IMR-90 (cell line): Measurements from ENCODE around the gene USP32. TPM values are rescaled to one million over a fixed set of nuclear protein-coding genes. Genes with fewer than 3 reads are reported as not detected.

Experiments used
- ATAC-seq: fragments of 200-7000 bp; cut with Tn5 transposase; 2 replicates; pipeline ENCODE4 v1.9.1; 2020; ENCODE audit warnings: low read depth, mild to moderate bottlenecking, moderate library complexity
- BruUV-seq: library from RNA; stranded (reverse); fragments of 400-500 nt; replicated peaks from 2 replicates; lab custom pipeline; 2021; lab: Mats Ljungman, UMichigan
- CTCF ChIA-PET: fragments of 300-600 bp; formaldehyde crosslinking; extraction: SDS; loops from one replicate; lab custom pipeline; 2021; ENCODE audit warnings: antibody characterized with exemption; lab: Yijun Ruan, JAX
- POLR2A ChIA-PET: fragments of 300-600 bp; sonication (Branson Sonifier 250); formaldehyde crosslinking; loops from one replicate; lab custom pipeline; 2022; ENCODE audit warnings: antibody characterized with exemption; ENCODE audit not compliant: unreplicated experiment; lab: Charles Lee
- DNase-seq: peaks from one replicate; pipeline ENCODE4 v3.0.0; 2013
- H2AFZ ChIP-seq: replicated peaks from 2 replicates; pipeline ENCODE3; 2013; ENCODE audit warnings: low read length, mild to moderate bottlenecking; ENCODE audit not compliant: poor library complexity
- H2AK5ac ChIP-seq: 2 replicates; pipeline ENCODE4 v1.6.1; 2013; ENCODE audit warnings: low read depth, low read length, inconsistent platforms
- H2AK9ac ChIP-seq: replicated peaks from 2 replicates; pipeline ENCODE3; 2013; ENCODE audit warnings: mild to moderate bottlenecking, low read depth, low read length, moderate library complexity; ENCODE audit not compliant: poor library complexity
- H2BK120ac ChIP-seq: 2 replicates; pipeline ENCODE4 v1.6.1; 2013; ENCODE audit warnings: low read depth, low read length, inconsistent platforms
- H2BK15ac ChIP-seq: 3 replicates; pipeline ENCODE4 v1.6.1; 2013; ENCODE audit warnings: low read depth, low read length, inconsistent platforms
- H2BK20ac ChIP-seq: 2 replicates; pipeline ENCODE4 v1.6.1; 2013; ENCODE audit warnings: low read depth, mild to moderate bottlenecking, inconsistent platforms, low read length, moderate library complexity
- H2BK5ac ChIP-seq: 2 replicates; pipeline ENCODE4 v1.6.1; 2013; ENCODE audit warnings: mild to moderate bottlenecking, low read depth, low read length, inconsistent platforms; ENCODE audit not compliant: poor library complexity, severe bottlenecking
- H3K14ac ChIP-seq: replicated peaks from 2 replicates; pipeline ENCODE4 v1.6.1; 2013; ENCODE audit warnings: low read depth, low read length, inconsistent platforms
- H3K18ac ChIP-seq: 2 replicates; pipeline ENCODE4 v1.6.1; 2013; ENCODE audit warnings: low read depth, low read length, control low read depth
- H3K23ac ChIP-seq: 2 replicates; pipeline ENCODE4 v1.6.1; 2013; ENCODE audit warnings: low read depth, low read length, inconsistent platforms
- H3K27ac ChIP-seq: 2 replicates; pipeline ENCODE4 v1.5.1; 2013; ENCODE audit warnings: mild to moderate bottlenecking, control low read depth, low read length; ENCODE audit not compliant: insufficient read depth
- H3K27me3 ChIP-seq: 2 replicates; pipeline ENCODE4 v1.6.1; 2013; ENCODE audit warnings: low read length; ENCODE audit not compliant: control insufficient read depth, insufficient read depth
- H3K36me3 ChIP-seq: 2 replicates; pipeline ENCODE4 v1.6.1; 2013; ENCODE audit warnings: low read length, mixed read lengths; ENCODE audit not compliant: control insufficient read depth, insufficient read depth
- H3K4ac ChIP-seq: 2 replicates; pipeline ENCODE4 v1.6.1; 2013; ENCODE audit warnings: low read depth, low read length, inconsistent platforms
- H3K4me1 ChIP-seq: 2 replicates; pipeline ENCODE4 v1.6.1; 2013; ENCODE audit warnings: low read length, mixed read lengths; ENCODE audit not compliant: control insufficient read depth, insufficient read depth
- H3K4me2 ChIP-seq: 2 replicates; pipeline ENCODE4 v1.6.1; 2013; ENCODE audit warnings: low read depth, mild to moderate bottlenecking, control low read depth, low read length, moderate library complexity
- H3K4me3 ChIP-seq: 2 replicates; pipeline ENCODE4 v1.5.1; 2013; ENCODE audit warnings: low read depth, mild to moderate bottlenecking, control low read depth, low read length, moderate library complexity; ENCODE audit not compliant: insufficient read depth
- H3K56ac ChIP-seq: 2 replicates; pipeline ENCODE4 v1.6.1; 2013; ENCODE audit warnings: low read length, inconsistent platforms; ENCODE audit not compliant: insufficient read depth; ENCODE audit errors: extremely low read depth
- H3K79me1 ChIP-seq, 2 experiments: 2 replicates each; pipeline ENCODE4 v1.6.1; 2013; ENCODE audit warnings: low read length in 2 of 2, inconsistent platforms in 1 of 2, low read depth in 1 of 2
- H3K9ac ChIP-seq: 2 replicates; pipeline ENCODE4 v1.6.1; 2013; ENCODE audit warnings: low read depth, low read length, control low read depth
- H3K9me1 ChIP-seq: 2 replicates; pipeline ENCODE4 v1.6.1; 2013; ENCODE audit warnings: low read length, inconsistent platforms; ENCODE audit not compliant: insufficient read depth
- H3K9me3 ChIP-seq: 2 replicates; pipeline ENCODE4 v1.6.1; 2013; ENCODE audit warnings: low read length; ENCODE audit not compliant: control insufficient read depth, insufficient read depth
- H4K20me1 ChIP-seq: 2 replicates; pipeline ENCODE4 v1.6.1; 2013; ENCODE audit warnings: low read length, inconsistent platforms; ENCODE audit not compliant: insufficient read depth
- H4K5ac ChIP-seq: 2 replicates; pipeline ENCODE4 v1.6.1; 2013; ENCODE audit warnings: mild to moderate bottlenecking, low read depth, low read length, control low read depth
- H4K8ac ChIP-seq, 2 experiments: 2 replicates each; pipeline ENCODE4 v1.6.1; 2013; ENCODE audit warnings: low read depth in 2 of 2, low read length in 2 of 2, control low read depth in 1 of 2, inconsistent platforms in 1 of 2
- H4K91ac ChIP-seq: 2 replicates; pipeline ENCODE4 v1.6.1; 2013; ENCODE audit warnings: low read depth, low read length, inconsistent platforms; ENCODE audit not compliant: insufficient read depth
- BHLHE40 ChIP-seq: fragments of 150-350 bp; IDR thresholded peaks from 2 replicates; pipeline ENCODE4 v1.6.1; 2016; ENCODE audit warnings: mild to moderate bottlenecking, low read depth, low read length
- CHD1 ChIP-seq: IDR thresholded peaks from 2 replicates; pipeline ENCODE4 v1.6.1; 2012; ENCODE audit warnings: low read depth, low read length, improper control_type of control experiment
- FOS ChIP-seq: fragments of 150-350 bp; IDR thresholded peaks from 2 replicates; pipeline ENCODE4 v1.6.1; 2016; ENCODE audit warnings: low read depth, low read length
- MAZ ChIP-seq: IDR thresholded peaks from 2 replicates; pipeline ENCODE4 v1.6.1; 2012; ENCODE audit warnings: low read depth, mild to moderate bottlenecking, low read length, improper control_type of control experiment, moderate library complexity, borderline replicate concordance
- NFE2L2 ChIP-seq: fragments of 150-350 bp; IDR thresholded peaks from 2 replicates; pipeline ENCODE4 v1.6.1; 2016; ENCODE audit warnings: low read depth, mild to moderate bottlenecking, low read length
- RAD21 ChIP-seq: IDR thresholded peaks from 2 replicates; pipeline ENCODE4 v1.6.1; 2012; ENCODE audit warnings: low read length, improper control_type of control experiment
- RCOR1 ChIP-seq: IDR thresholded peaks from 2 replicates; pipeline ENCODE4 v1.6.1; 2012; ENCODE audit warnings: mild to moderate bottlenecking, low read length, improper control_type of control experiment; ENCODE audit not compliant: insufficient replicate concordance
- RFX5 ChIP-seq: IDR thresholded peaks from 2 replicates; pipeline ENCODE4 v1.8.0; 2012; ENCODE audit warnings: low read depth, mild to moderate bottlenecking, low read length, moderate library complexity
- SMC3 ChIP-seq: fragments of 150-350 bp; IDR thresholded peaks from 2 replicates; pipeline ENCODE4 v1.6.1; 2016; ENCODE audit warnings: low read depth, mild to moderate bottlenecking, antibody characterized with exemption, low read length, moderate library complexity
- WGBS, 2 experiments: methylation state at CpG; one replicate each; pipeline versions ENCODE4 v1.1.5 to v1.1.7; 2013; ENCODE audit warnings: missing lambda C conversion rate in 2 of 2; ENCODE audit not compliant: insufficient read length in 1 of 2; ENCODE audit errors: extremely low coverage in 2 of 2; 5-methylcytosine and 5-hydroxymethylcytosine counted together
- dilution Hi-C: fragments of 300-500 bp; cut with HindIII; formaldehyde crosslinking; loops from one replicate; pipeline ENCODE4 v1.14.3; 2018; ENCODE audit warnings: low sequenced_read_pairs; ENCODE audit not compliant: unreplicated experiment
- in situ Hi-C: fragments of 300-500 bp; cut with MboI; formaldehyde crosslinking; loops from 3 replicates; pipeline ENCODE4 v1.14.3; 2019; ENCODE audit warnings: low sequenced_read_pairs, inconsistent platforms, mixed read lengths
- intact Hi-C: fragments of 100-400 bp; cut with micrococcal nuclease; formaldehyde crosslinking; loops from 2 replicates; pipeline ENCODE4 v1.10.0; 2022
- polyA plus RNA-seq, 3 experiments: library from polyadenylated mRNA; depleted of rRNA; stranded (reverse); fragments of >200 nt; gene quantifications; 2 replicates each; pipeline ENCODE4 v1.2.3, GENCODE V29; 2012; ENCODE audit warnings: low replicate concordance in 1 of 3
- total RNA-seq: library from RNA; depleted of rRNA; stranded (reverse); fragments of >200 nt; gene quantifications from 2 replicates; pipeline ENCODE4 v1.2.3, GENCODE V29; 2012
- TF ChIP-seq, protein P1 (sequence below): fragments of 150-350 bp; IDR thresholded peaks from 2 replicates; pipeline ENCODE4 v1.6.1; 2016; ENCODE audit warnings: low read depth, mild to moderate bottlenecking, low read length, moderate library complexity, borderline replicate concordance
- TF ChIP-seq, protein P2 (sequence below): conservative IDR thresholded peaks from 2 replicates; pipeline ENCODE4 v1.5.1; 2012; ENCODE audit warnings: mild to moderate bottlenecking, low read depth, low read length, improper control_type of control experiment
- TF ChIP-seq, protein P3 (sequence below): fragments of 150-350 bp; IDR thresholded peaks from 2 replicates; pipeline ENCODE4 v1.6.1; 2017; ENCODE audit warnings: mild to moderate bottlenecking, antibody characterized with exemption, low read length, low read depth

The USP32 gene
- total and polyA plus RNA-seq, 2 of the 4 experiments (the other 2 are of a cell fraction) = 16.8 to 46.8 TPM

DNA sequence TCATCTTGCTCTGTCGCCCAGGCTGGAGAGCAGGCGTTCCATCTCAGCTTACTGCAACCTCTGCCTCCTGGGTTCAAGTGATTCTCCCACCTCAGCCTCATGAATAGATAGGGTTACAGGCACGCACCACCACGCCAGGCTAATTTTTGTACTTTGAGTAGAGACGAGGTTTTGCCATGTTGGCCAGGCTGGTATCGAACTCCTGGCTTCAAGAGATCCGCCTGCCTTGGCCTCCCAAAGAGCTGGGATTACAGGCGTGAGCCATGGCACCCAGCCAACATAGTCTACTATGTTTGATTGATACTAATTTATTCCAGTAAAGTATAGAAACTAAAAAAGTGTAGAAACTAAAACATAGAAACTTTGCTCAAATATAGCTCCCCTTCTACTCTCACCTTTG is 147.3 kb downstream of the USP32 start:
- Histone ChIP-seq H3K14ac (no peak overlapping the region), H2BK5ac (no peak overlapping the region), H3K23ac (no peak overlapping the region), H3K4me3 (no peak overlapping the region), H3K9me3 (peaks cover 2% of the 10 kb centered on the region), H2BK15ac (no peak overlapping the region), H2BK20ac (no peak overlapping the region), H3K27ac (no peak overlapping the region), H3K56ac (no peak overlapping the region), H4K91ac (no peak overlapping the region), H2BK120ac (no peak overlapping the region), H3K4me1 (peaks cover 3% of the 10 kb centered on the region), H3K79me1 (peaks cover 0 to 10% of the 10 kb centered on the region in 2 experiments; a peak in 3 of 4 replicates), H3K4ac (no peak overlapping the region), H4K20me1 (no peaks in the 10 kb centered on the region), H4K5ac (no peak overlapping the region), H4K8ac (no peak overlapping the region), H2AK9ac (no peak overlapping the region), H2AK5ac (no peak overlapping the region), H3K9ac (no peak overlapping the region), H3K4me2 (no peak overlapping the region), H2AFZ (no peak overlapping the region), H3K9me1 (peaks cover 9% of the 10 kb centered on the region; the same call in 1 of the 2 replicates), H3K27me3 (no peaks in the 10 kb centered on the region), H3K36me3 (peaks cover 8% of the 10 kb centered on the region), H3K18ac (no peak overlapping the region)
- ATAC-seq (no peak), DNase-seq (no peak)
- no TSS peak for BruUV-seq
- in situ Hi-C loops = no loop called here
- CTCF ChIA-PET = no interaction called here
- POLR2A ChIA-PET = no interaction called here
- 60% methylated on average over 1 of the region's 8 CpGs; no CpG with 5 or more reads in 1 of the 2 experiments for WGBS, 2 experiments
- intact Hi-C loops = no loop called here
- TF ChIP-seq, protein P1, sequence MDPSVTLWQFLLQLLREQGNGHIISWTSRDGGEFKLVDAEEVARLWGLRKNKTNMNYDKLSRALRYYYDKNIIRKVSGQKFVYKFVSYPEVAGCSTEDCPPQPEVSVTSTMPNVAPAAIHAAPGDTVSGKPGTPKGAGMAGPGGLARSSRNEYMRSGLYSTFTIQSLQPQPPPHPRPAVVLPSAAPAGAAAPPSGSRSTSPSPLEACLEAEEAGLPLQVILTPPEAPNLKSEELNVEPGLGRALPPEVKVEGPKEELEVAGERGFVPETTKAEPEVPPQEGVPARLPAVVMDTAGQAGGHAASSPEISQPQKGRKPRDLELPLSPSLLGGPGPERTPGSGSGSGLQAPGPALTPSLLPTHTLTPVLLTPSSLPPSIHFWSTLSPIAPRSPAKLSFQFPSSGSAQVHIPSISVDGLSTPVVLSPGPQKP = no peak
- TF ChIP-seq BHLHE40 (no peak), NFE2L2 (no peak), RFX5 (no peak), SMC3 (no peak), RAD21 (no peak), MAZ (no peak), RCOR1 (no peak), CHD1 (no peak), FOS (no peak)
- TF ChIP-seq, protein P2, sequence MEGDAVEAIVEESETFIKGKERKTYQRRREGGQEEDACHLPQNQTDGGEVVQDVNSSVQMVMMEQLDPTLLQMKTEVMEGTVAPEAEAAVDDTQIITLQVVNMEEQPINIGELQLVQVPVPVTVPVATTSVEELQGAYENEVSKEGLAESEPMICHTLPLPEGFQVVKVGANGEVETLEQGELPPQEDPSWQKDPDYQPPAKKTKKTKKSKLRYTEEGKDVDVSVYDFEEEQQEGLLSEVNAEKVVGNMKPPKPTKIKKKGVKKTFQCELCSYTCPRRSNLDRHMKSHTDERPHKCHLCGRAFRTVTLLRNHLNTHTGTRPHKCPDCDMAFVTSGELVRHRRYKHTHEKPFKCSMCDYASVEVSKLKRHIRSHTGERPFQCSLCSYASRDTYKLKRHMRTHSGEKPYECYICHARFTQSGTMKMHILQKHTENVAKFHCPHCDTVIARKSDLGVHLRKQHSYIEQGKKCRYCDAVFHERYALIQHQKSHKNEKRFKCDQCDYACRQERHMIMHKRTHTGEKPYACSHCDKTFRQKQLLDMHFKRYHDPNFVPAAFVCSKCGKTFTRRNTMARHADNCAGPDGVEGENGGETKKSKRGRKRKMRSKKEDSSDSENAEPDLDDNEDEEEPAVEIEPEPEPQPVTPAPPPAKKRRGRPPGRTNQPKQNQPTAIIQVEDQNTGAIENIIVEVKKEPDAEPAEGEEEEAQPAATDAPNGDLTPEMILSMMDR = no peak
- TF ChIP-seq, protein P3, sequence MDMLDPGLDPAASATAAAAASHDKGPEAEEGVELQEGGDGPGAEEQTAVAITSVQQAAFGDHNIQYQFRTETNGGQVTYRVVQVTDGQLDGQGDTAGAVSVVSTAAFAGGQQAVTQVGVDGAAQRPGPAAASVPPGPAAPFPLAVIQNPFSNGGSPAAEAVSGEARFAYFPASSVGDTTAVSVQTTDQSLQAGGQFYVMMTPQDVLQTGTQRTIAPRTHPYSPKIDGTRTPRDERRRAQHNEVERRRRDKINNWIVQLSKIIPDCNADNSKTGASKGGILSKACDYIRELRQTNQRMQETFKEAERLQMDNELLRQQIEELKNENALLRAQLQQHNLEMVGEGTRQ = no peak
- dilution Hi-C loops = no loop called here
